ENCODE data around the gene GATA1. TPM values are rescaled to one million over a fixed set of nuclear protein-coding genes. Genes with fewer than 3 reads are reported as not detected.

Gene GATA1
- total RNA-seq, 2 experiments from 2014 or later: not detected

GRCh38 chrX:48831136-48831908 is 44.9 kb downstream of the GATA1 start:
- DNase-seq (no peak), ATAC-seq (no peak)
- no peaks in the 10 kb centered on the region for H3K9me3 Mint-ChIP-seq
- H3K27me3 Mint-ChIP-seq: peaks cover 48% of the 10 kb centered on the region
- no peak overlapping the region for H3K4me3 Mint-ChIP-seq
- H3K36me3 Mint-ChIP-seq (ENCODE audit: low read depth): peaks cover 4% of the 10 kb centered on the region
- peaks cover 16% of the 10 kb centered on the region for H3K4me1 Mint-ChIP-seq (ENCODE audit: low read depth)
- ChIA-PET CTCF (no interaction called here), POLR2A (no interaction called here)
- intact Hi-C loops (cut with micrococcal nuclease): no loop called here
- no peak overlapping the region for H3K27ac Mint-ChIP-seq
- TF ChIP-seq CTCF (IDR thresholded peaks at IDR 0.05): no peak

- intact Hi-C loops (cut with micrococcal nuclease): no loop called here
- Mint-ChIP-seq H3K27ac (no peak overlapping the region), H3K36me3 (ENCODE audit: low read depth) (peaks cover 4% of the 10 kb centered on the region), H3K4me1 (ENCODE audit: low read depth) (peaks cover 16% of the 10 kb centered on the region), H3K4me3 (no peak overlapping the region), H3K9me3 (no peaks in the 10 kb centered on the region), H3K27me3 (peaks cover 48% of the 10 kb centered on the region)
- TF ChIP-seq CTCF (IDR thresholded peaks at IDR 0.05): no peak
- ChIA-PET CTCF (no interaction called here), POLR2A (no interaction called here)
- ATAC-seq: no peak
- DNase-seq: no peak
These were observed 45.5 kb downstream of the GATA1 start for GRCh38 chrX:48831909-48832291.

GRCh38 chrX:48833542-48834138 is 47.2 kb downstream of the GATA1 start:
- TF ChIP-seq CTCF (IDR thresholded peaks at IDR 0.05): no peak
- H3K27me3 Mint-ChIP-seq: peaks cover 37% of the 10 kb centered on the region
- H3K9me3 Mint-ChIP-seq: no peaks in the 10 kb centered on the region
- H3K36me3 Mint-ChIP-seq (ENCODE audit: low read depth): no peaks in the 10 kb centered on the region
- intact Hi-C loops (cut with micrococcal nuclease): no loop called here
- no peak overlapping the region for H3K4me3 Mint-ChIP-seq
- DNase-seq: no peak
- POLR2A ChIA-PET: interaction anchor here (1.0 kb wide), 1 partner anchor 30 kb away, joined by 3 read pairs; no protein-coding TSS in a partner anchor
- CTCF ChIA-PET: no interaction called here
- no peak overlapping the region for H3K27ac Mint-ChIP-seq
- ATAC-seq: no peak
- peaks cover 12% of the 10 kb centered on the region for H3K4me1 Mint-ChIP-seq (ENCODE audit: low read depth)

- H3K4me1 Mint-ChIP-seq (ENCODE audit: low read depth): peaks cover 12% of the 10 kb centered on the region
- ATAC-seq (peak; percentile 41), DNase-seq (peak; percentile 11)
- POLR2A ChIA-PET: interaction anchor here (1.0 kb wide), 1 partner anchor 29 kb away, joined by 3 read pairs; no protein-coding TSS in a partner anchor
- peaks cover 37% of the 10 kb centered on the region for H3K27me3 Mint-ChIP-seq
- no peak overlapping the region for H3K27ac Mint-ChIP-seq
- TF ChIP-seq CTCF (IDR thresholded peaks at IDR 0.05): no peak
- intact Hi-C loops (cut with micrococcal nuclease): no loop called here
- no peaks in the 10 kb centered on the region for H3K36me3 Mint-ChIP-seq (ENCODE audit: low read depth)
- no peaks in the 10 kb centered on the region for H3K9me3 Mint-ChIP-seq
- peak overlapping the region; percentile 77 for H3K4me3 Mint-ChIP-seq
- CTCF ChIA-PET: no interaction called here
These were observed 48.0 kb downstream of the GATA1 start for GRCh38 chrX:48834383-48834709.

Data from activated CD8-positive, alpha-beta T cell treated with anti-CD3 and anti-CD28 coated beads for 36 hours (primary cell).